Stimulated activated CD8-positive, alpha-beta memory T cell treated with anti-CD3 and anti-CD28 coated beads, Interleukin-12 subunit alpha, Interleukin-12 subunit beta, amount 100 ng/mL, for 4 hours (primary cell): ENCODE measurements around the gene BMERB1.
"Not testable (repeated sequence)": the region's sequence is repeated elsewhere in the genome, so short reads cannot be mapped to it uniquely, and the experiment has no call there.

Experiments used
- DNase-seq: peaks from one replicate; pipeline ENCODE4 v3.0.0-alpha.2; 2020; ENCODE audit warnings: low read depth

The BMERB1 gene

DNA sequence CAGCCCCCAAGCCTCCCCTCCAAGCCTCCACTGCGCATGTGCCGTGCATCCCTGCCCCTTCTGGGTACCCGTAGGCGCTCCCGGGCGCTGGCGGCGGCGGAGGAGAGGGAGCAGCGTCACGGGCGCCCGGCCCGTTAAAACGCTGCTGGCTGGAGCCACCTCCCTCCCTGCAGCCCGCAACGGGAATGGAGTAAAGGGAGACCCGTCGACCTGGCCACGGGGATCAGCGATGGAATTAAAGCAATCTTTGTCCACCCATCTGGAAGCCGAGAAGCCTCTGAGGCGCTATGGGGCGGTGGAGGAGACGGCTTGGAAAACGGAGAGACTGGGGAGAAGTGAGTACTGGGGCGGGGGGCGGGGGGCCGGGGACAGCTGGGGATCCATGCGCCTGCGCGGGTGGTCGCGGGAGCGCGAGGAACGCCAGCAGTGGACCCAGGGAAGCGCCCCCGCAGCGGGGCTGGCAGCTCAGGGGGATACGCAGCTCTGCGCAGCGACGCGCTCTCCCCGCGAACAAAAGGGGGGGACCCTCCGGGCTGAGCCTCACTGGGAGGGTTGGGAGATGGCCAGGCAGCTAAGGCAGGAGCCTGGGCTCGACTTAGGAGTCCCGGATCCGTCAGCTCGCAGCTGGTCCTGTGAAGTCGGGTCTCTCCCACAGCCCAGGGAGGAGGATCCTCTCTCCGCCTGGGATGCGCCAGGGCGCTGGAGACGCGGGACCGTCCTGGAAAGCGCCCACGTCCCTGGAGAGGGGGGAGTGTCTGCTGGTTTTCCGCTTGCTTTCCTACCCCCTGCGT lies at the start of gene BMERB1:
Gene BMERB1 (plus strand): TSS at position 164 of the 791 bp plus-strand sequence. CDS start 66 bp downstream, at position 230.
- peak; percentile 8 for DNase-seq

DNA sequence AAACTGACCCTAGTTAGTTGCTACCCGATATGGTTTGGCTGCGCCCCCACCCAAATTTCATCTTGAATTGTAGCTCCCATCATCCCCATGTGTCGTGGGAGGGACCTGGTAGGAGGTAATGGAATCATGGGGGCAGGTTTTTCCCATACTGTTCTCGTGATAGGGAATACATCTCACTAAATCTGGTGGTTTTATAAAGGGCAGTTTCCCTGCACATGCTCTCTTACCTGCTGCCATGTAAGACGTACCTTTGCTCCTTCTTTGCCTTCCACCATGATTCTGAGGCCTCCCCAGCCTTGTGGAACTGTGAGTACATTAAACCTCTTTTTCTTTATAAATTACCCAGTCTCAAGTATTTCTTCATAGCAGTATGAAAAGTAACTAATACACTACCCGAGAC lies 46.3 kb upstream of the BMERB1 start:
- DNase-seq, result not testable (repeated sequence)

DNA sequence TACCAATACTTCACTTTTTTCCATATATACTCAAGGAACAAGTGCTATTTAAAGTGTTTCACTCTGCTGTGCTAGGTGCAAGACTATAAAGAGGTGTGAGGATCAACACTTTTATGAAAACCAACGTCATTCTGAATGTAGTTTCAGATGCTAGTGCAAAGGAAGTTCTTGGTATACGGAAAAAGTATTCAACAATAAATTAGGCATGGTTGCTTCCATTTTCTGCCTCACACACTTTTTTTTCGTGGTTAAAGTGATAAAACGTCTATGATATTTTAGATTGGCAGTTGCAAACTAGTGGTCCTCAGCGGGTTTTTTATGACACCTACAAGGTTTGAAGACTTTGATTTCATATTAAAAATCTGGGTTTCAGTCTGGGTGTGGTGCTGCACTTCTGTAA lies 44.5 kb upstream of the BMERB1 start:
- not testable (repeated sequence) for DNase-seq

- DNase-seq, result not testable (repeated sequence)
These were observed 41.4 kb upstream of the BMERB1 start for GRCh38 chr16:15393025-15393424.

DNA sequence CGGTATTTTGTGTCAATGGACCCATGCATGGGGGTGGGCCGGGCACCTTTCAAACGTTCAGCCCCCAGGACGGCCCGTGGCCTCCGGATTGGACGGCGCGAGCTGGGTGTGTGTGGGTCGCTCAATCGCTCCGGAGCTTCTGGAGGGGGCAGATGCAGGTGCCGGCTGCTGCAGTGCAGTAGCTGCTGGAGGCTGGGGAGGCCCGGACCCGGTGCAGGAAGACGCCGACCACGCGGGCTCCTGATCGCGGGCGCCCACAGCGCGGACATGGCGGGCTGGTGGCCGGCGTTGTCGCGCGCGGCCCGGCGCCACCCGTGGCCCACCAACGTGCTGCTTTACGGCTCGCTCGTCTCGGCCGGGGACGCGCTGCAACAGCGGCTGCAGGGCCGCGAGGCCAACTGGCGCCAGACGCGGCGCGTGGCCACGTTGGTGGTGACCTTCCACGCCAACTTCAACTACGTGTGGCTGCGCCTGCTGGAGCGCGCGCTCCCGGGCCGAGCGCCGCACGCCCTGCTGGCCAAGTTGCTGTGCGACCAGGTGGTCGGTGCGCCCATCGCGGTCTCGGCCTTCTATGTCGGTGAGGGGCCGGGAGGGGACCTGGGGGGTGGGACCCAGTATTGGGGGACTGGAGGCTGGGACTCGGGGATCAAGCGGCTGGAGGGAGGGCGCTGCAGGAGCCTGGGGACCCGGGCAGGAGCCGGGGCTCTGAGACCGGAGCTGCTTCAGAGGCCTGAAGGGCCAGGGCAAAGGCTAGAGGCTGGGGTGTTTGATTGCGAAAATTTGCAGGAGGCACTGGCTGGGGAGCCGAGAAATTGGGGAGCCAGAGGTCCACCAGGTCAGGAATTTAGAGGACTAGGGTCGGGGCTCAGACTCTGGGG lies 38.5 kb upstream of the BMERB1 start, which contains the start of gene MPV17L:
Gene MPV17L (plus strand): TSS at position 124 of the 878 bp plus-strand sequence. CDS start 144 bp downstream, at position 268.
- DNase-seq, result not testable (repeated sequence)

GRCh38 chr16:15396509-15396829 lies 37.9 kb upstream of the BMERB1 start:
- not testable (repeated sequence) for DNase-seq

GRCh38 chr16:15396948-15397594 lies 37.3 kb upstream of the BMERB1 start:
- DNase-seq, result no peak

DNA sequence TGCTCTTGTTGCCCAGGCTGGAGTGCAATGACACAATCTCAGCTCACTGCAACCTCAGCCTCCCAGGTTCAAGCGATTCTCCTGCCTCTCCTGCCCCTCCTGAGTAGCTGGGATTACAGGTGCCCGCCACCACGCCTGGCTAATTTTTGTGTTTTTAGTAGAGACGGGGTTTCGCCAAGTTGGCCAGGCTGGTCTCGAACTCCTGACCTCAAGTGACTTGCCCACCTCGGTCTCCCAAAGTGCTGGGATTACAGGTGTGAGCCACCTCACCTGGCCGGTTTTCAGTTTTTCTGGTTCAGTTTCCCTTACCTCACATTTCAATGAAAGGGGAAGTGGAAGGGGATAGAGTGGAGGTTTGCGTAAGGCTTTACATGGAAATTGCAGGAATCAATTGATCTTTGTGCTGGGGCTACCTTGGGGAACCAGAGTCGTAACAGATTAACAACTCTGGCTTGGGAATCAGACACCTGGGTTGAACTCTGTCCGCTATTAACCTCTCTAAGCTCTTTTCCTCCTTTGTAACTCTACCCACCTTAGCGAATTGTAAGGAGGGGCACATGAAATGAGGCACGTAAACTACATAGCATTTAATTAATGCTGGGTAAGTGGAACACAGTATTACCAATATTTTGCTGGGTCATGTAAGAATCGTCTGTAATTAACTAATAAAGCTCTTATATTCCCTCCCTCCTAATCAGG lies 35.6 kb upstream of the BMERB1 start:
- no peak for DNase-seq

DNA sequence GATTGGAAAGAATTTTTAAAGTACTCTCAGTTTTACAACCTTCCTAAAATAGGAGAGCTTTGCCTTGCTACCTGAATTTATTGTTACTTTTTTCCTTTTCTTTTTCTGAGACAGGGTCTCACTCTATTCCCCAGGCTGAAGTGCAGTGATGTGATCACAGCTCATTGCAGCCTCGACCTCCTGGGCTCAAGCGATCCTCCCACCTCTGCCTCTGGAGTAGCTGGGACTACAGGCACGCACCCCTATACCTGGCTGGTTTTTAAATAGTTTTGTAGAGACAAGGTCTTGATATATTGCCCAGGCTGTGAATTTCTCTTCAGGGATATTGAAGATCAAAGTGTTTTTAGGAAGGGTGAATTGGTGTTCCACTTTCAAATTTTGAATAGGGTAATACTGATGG lies 35.1 kb upstream of the BMERB1 start:
- DNase-seq, result no peak

DNA sequence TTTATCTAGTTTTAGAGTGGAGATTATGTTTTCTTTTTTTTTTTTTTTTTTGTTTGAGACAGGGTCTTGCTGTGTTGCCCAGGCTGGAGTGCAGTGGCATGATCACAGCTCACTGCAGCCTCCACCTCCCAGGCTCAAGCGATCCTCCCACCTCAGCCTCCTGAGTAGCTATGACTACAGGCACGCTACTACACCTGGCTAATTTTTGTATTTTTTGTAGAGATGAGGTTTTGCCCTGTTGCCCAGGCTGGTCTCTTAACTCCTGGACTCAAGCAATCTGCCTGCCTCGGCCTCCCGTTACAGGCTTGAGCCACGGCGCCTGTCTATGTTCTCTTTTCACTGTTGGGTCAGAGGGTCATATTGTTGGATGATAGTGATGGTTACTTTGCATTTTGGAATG lies 34.1 kb upstream of the BMERB1 start:
- DNase-seq, result not testable (repeated sequence)

- no peak for DNase-seq
These were observed 32.4 kb upstream of the BMERB1 start for GRCh38 chr16:15401972-15402371.

DNA sequence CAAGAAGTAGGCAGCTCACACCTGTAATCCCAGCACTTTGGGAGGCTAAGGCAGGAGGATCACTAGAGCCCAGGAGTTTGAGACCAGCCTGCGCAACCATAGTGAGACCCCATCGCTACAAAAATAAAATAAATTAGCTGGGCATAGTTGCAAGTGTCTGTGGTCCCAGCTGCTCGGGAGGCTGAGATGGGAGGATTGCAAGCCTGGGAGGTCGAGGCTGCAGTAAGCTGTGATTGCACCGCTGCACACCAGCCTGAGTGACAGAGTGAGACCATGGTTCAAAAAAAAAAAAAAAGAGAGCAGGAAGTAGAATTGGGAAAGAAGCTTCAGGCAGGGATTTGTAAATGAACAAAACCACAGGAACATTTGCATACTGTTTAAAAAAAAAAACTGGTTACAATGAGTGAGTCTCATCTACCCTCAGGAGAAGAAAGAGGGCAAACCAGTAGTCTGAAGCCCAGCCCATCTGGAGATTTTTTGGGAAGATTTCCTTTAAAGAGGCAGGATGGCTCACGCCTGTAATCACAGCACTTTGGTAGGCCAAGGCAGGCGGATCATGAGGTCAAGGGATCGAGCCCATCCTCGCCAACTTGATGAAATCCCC lies 30.9 kb upstream of the BMERB1 start:
- DNase-seq, result no peak

DNA sequence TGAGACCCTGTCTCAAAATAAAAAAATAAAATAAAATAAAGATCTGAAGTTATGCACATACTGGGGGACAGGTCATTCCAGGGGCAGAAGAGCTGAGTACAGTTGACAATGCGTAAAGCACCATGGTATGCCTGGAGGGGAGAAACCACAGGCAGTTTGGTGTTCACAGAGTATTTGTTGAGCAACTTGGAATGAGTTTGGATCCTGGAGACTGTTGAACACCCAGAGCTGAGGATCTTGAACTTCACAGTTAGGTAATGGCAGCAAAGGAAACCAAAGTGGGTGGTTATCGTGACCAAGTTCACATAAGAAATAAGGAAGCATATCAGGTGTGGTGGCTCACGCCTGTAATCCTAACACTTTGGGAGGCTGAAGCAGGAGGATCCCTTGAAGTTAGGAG lies 30.3 kb upstream of the BMERB1 start:
- not testable (repeated sequence) for DNase-seq

- DNase-seq, result no peak
These were observed 29.6 kb upstream of the BMERB1 start for GRCh38 chr16:15404792-15405191.

DNA sequence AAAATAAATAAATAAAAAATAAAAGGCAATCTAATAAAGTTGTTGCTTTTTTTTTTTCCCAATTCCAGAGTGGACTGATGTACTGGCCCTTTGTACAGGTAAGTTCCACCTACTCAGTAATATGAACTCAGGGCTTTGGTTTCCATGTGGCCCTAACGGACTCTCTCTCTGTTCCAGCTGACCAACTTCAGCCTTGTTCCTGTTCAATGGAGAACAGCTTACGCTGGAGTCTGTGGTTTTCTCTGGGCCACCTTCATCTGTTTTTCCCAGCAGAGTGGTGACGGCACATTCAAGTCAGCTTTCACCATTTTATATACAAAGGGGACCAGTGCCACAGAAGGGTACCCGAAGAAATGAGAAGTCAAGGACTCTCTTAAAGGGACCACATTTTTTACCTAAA lies 26.6 kb upstream of the BMERB1 start:
- DNase-seq, result not testable (repeated sequence)

GRCh38 chr16:15409476-15409875 lies 24.9 kb upstream of the BMERB1 start:
- DNase-seq, result not testable (repeated sequence)

DNA sequence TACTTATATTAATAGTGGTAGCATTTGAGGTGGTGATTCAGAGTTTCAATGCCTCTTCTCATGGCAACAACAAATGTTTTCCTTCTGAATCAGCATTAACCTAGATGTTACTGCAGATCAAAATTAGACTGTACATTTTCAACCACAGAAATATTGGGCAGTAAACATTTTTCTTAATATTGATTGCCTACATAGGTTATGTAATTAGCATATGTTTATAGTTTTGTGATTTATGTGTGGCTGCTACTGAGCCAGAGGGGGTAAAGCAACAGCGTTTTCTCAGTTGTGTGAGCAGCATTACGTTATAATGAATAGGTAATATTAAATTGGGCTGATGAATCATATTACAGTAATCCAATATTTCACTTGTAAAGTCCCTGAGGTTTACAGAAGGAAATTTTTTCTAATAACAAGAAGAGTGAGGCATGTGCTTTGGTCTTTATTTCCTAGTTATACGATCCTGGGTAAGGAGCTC lies 18.8 kb upstream of the BMERB1 start:
- no peak for DNase-seq

DNA sequence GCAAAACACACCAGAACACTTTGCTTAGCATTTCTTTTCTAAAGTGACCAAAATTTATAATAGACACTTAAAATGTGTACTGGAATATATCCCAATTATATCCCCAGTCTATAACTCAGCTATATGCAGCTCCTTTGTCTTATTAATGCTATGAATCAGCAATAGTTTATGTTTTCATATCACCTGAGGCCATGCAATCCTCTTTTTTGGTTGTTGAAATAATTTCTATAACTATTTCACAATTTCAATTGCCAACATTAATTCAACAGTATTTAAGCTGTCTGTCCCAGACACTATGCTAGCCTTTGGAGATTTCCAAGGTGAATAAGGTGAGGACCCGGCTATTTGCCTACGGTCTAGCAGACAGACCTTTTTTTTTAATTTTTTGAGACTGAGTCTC lies 17.2 kb upstream of the BMERB1 start:
- DNase-seq, result no peak

DNA sequence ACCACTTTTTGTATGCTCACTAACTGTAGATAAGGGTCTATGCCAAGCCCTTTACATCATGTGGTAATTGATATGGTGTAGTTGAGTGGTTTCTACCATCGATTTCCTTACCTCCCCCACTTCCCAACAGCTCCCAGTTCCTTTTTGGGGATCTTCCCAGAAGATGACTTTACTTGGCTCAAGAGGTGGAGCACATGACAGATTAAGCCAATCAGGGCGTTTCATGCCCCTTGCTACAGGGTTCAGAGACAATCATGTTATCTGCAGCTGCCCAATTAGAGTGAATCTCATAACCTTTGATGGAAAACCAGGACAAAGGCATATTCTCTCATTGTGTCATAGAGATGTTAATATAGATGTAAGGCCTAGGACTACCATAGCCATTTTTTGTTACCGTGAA lies 16.2 kb upstream of the BMERB1 start:
- DNase-seq, result no peak

- not testable (repeated sequence) for DNase-seq
These were observed 12.7 kb upstream of the BMERB1 start for GRCh38 chr16:15421696-15422095.

- DNase-seq, result no peak
These were observed 12.2 kb upstream of the BMERB1 start for GRCh38 chr16:15422222-15422621.
